Measurements from ENCODE around the gene P2RY2. TPM values are rescaled to one million over a fixed set of nuclear protein-coding genes. Genes with fewer than 3 reads are reported as not detected.

Gene P2RY2
- total RNA-seq, 1 experiment from 2014 or later = 2.9 TPM

GRCh38 chr11:73184953-73185671 is 33.0 kb upstream of the P2RY2 start:
- BruUV-seq (replicated peaks) = no TSS peak
- H3K9ac ChIP-seq (ENCODE audit: low read length) = no peak overlapping the region

More at GRCh38 chr11:73184953-73185671, 33.0 kb upstream of the P2RY2 start:
- Histone ChIP-seq H3K27me3 (ENCODE audit: insufficient read depth, low read length) (no peaks in the 10 kb centered on the region), H4K20me1 (ENCODE audit: insufficient read depth) (no peaks in the 10 kb centered on the region), H3K4me1 (ENCODE audit: control insufficient read depth in 1 of 2, insufficient read depth in 2 of 2, low read length in 2 of 2) (peaks cover 2 to 24% of the 10 kb centered on the region in 2 experiments; a peak in 3 of 4 replicates), H3K9me2 (ENCODE audit: insufficient read depth) (no peaks in the 10 kb centered on the region), H3K79me2 (ENCODE audit: insufficient read depth, low read length) (no peaks in the 10 kb centered on the region), H2AFZ (ENCODE audit: low read depth, low read length, poor library complexity, severe bottlenecking) (peak overlapping the region; percentile 99), H3K9me3 (ENCODE audit: control insufficient read depth in 1 of 2, insufficient read depth in 1 of 2, low read depth in 1 of 2, low read length in 2 of 2) (no peaks in the 10 kb centered on the region), H3K4me2 (ENCODE audit: low read length) (peak overlapping the region; percentile 60), H3K4me3 (replicated peaks in 1 of 2; ENCODE audit: low read depth in 1 of 2, low read length in 2 of 2) (peak overlapping the region in 1 of 2 experiments; percentile 15; a peak in 1 of 4 replicates), H3K27ac (ENCODE audit: low read depth, low read length) (no peak overlapping the region), H3K36me3 (ENCODE audit: control insufficient read depth in 1 of 2, insufficient read depth in 2 of 2, low read length in 2 of 2) (no peaks in the 10 kb centered on the region)
- intact Hi-C loops (cut with micrococcal nuclease) = loop anchor here (1.0 to 2.0 kb wide), 4 partner anchors 52 to 150 kb away; no protein-coding TSS in a partner anchor
- DNase-seq (ENCODE audit: low read depth, low spot score) (peak; percentile 40), ATAC-seq (peak; percentile 96)
- RAD21 ChIA-PET (ENCODE audit: low non-redundant PET in 1 of 2, low total read pairs in 2 of 2, uncharacterized antibody in 2 of 2, unreplicated experiment in 2 of 2) = interaction anchor here (1.0 to 1.2 kb wide), 2 partner anchors 52 kb away, joined by 4 to 9 read pairs; no protein-coding TSS in a partner anchor
- CTCF ChIA-PET = interaction anchor here (0.6 to 2.5 kb wide), 10 partner anchors 9 to 372 kb away, joined by 3 to 35 read pairs (median 4); no protein-coding TSS in a partner anchor
- peak; percentile 95 to 99 (median 96) for TF ChIP-seq CTCF (IDR thresholded peaks at IDR 0.05 in 2 of 3, conservative IDR thresholded peaks at IDR 0.05 in 1 of 3; ENCODE audit: borderline replicate concordance in 1 of 3, insufficient read depth in 1 of 3, low read depth in 2 of 3, low read length in 2 of 3)
- no peak for TF ChIP-seq REST (IDR thresholded peaks at IDR 0.05; ENCODE audit: low read depth)
- no peak for TF ChIP-seq MAX (IDR thresholded peaks at IDR 0.05)
- TF ChIP-seq RAD21 (IDR thresholded peaks at IDR 0.05; ENCODE audit: low read depth) = peak; percentile 95
- TF ChIP-seq ATF3 (IDR thresholded peaks at IDR 0.05) = no peak
- TF ChIP-seq JUND (IDR thresholded peaks at IDR 0.05) = no peak
- no peak for TF ChIP-seq FOSL1 (IDR thresholded peaks at IDR 0.05; ENCODE audit: low read depth)
- no peak for TF ChIP-seq CBX3 (IDR thresholded peaks at IDR 0.05; ENCODE audit: low read depth)
- TF ChIP-seq POLR2A (IDR thresholded peaks at IDR 0.05; ENCODE audit: borderline replicate concordance, extremely low read depth, insufficient read depth, insufficient read length) = no peak
- TF ChIP-seq ZBTB33 (IDR thresholded peaks at IDR 0.05; ENCODE audit: extremely low read depth, insufficient replicate concordance, low read length) = no peak
- POLR2A ChIA-PET = interaction anchor here (2.4 kb wide), 1 partner anchor 105 kb away, joined by 6 read pairs; no protein-coding TSS in a partner anchor

All from HCT116 (cell line).